Nephron progenitor cell (in vitro differentiated cells): ENCODE results near the gene ZRANB3.
A peak's percentile ranks its signal among the peaks of the same experiment; 100 is the strongest.
"Not testable (repeated sequence)": the region's sequence is repeated elsewhere in the genome, so short reads cannot be mapped to it uniquely, and the experiment has no call there.

Experiments used
- DNase-seq: peaks from one replicate; pipeline ENCODE4 v3.0.0; 2021
- H3K27ac Mint-ChIP-seq: 2 replicates; pipeline ENCODE4 v1.8.0; 2021; ENCODE audit warnings: mild to moderate bottlenecking, moderate library complexity, mixed read lengths
- H3K27me3 Mint-ChIP-seq: 2 replicates; pipeline ENCODE4 v1.8.0; 2021; ENCODE audit warnings: mild to moderate bottlenecking, low read depth, mixed read lengths; ENCODE audit not compliant: poor library complexity
- H3K36me3 Mint-ChIP-seq: 2 replicates; pipeline ENCODE4 v1.8.0; 2021; ENCODE audit warnings: low read depth, mixed read lengths
- H3K4me1 Mint-ChIP-seq: 2 replicates; pipeline ENCODE4 v1.8.0; 2021; ENCODE audit warnings: mixed read lengths
- H3K4me3 Mint-ChIP-seq: 2 replicates; pipeline ENCODE4 v1.8.0; 2021; ENCODE audit warnings: mild to moderate bottlenecking, moderate library complexity, mixed read lengths
- H3K9me3 Mint-ChIP-seq: 2 replicates; pipeline ENCODE4 v1.8.0; 2021; ENCODE audit warnings: mild to moderate bottlenecking, moderate library complexity, mixed read lengths
- TF ChIP-seq, protein P1 (sequence below): fragments of 200-600 bp; sonication (generic); IDR thresholded peaks from 2 replicates; pipeline ENCODE4 v1.5.0; 2021; ENCODE audit warnings: antibody characterized with exemption

Gene ZRANB3

GRCh38 chr2:135140606-135141005 is 390.4 kb downstream of the ZRANB3 start:
- Mint-ChIP-seq H3K36me3 (peaks cover 93% of the 10 kb centered on the region), H3K9me3 (peaks cover 41% of the 10 kb centered on the region)

DNA sequence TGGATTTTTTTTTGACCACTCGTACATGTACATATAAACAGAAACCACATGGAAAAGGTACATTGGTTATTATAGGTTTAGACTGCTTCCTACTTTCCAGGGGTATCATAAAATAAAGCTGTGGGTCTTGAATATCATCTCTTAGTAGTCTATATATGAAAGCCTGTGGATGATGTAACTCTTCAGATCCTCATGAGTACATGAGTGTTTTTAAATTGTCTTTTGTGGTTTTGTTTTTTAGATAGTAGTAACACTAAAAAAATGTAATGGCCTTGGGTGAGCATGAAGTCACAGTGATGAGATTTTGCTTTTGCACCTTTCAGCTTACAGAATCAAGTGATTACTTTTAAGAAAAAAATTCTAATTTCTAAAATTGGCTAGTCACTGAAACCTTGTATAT is 398.7 kb downstream of the ZRANB3 start:
- H3K36me3 Mint-ChIP-seq = peaks cover 66% of the 10 kb centered on the region
- DNase-seq = no peak
- no peak overlapping the region for H3K27ac Mint-ChIP-seq
- H3K4me3 Mint-ChIP-seq = no peak overlapping the region
- H3K9me3 Mint-ChIP-seq = no peaks in the 10 kb centered on the region
- no peaks in the 10 kb centered on the region for H3K4me1 Mint-ChIP-seq
- no peaks in the 10 kb centered on the region for H3K27me3 Mint-ChIP-seq
- TF ChIP-seq, protein P1, sequence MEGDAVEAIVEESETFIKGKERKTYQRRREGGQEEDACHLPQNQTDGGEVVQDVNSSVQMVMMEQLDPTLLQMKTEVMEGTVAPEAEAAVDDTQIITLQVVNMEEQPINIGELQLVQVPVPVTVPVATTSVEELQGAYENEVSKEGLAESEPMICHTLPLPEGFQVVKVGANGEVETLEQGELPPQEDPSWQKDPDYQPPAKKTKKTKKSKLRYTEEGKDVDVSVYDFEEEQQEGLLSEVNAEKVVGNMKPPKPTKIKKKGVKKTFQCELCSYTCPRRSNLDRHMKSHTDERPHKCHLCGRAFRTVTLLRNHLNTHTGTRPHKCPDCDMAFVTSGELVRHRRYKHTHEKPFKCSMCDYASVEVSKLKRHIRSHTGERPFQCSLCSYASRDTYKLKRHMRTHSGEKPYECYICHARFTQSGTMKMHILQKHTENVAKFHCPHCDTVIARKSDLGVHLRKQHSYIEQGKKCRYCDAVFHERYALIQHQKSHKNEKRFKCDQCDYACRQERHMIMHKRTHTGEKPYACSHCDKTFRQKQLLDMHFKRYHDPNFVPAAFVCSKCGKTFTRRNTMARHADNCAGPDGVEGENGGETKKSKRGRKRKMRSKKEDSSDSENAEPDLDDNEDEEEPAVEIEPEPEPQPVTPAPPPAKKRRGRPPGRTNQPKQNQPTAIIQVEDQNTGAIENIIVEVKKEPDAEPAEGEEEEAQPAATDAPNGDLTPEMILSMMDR = no peak

More at GRCh38 chr2:135140606-135141005, 390.4 kb downstream of the ZRANB3 start:
- Mint-ChIP-seq H3K27ac (no peak overlapping the region), H3K27me3 (no peaks in the 10 kb centered on the region), H3K4me3 (no peak overlapping the region), H3K4me1 (no peaks in the 10 kb centered on the region)
- TF ChIP-seq, protein P1 = no peak
- DNase-seq = no peak

GRCh38 chr2:135130751-135131150 is 400.3 kb downstream of the ZRANB3 start:
- Mint-ChIP-seq H3K27me3 (no peaks in the 10 kb centered on the region), H3K27ac (peak overlapping the region; percentile 62), H3K4me1 (no peaks in the 10 kb centered on the region), H3K36me3 (peaks cover 61% of the 10 kb centered on the region), H3K4me3 (no peak overlapping the region), H3K9me3 (no peaks in the 10 kb centered on the region)
- no peak for DNase-seq
- TF ChIP-seq, protein P1 = no peak

DNA sequence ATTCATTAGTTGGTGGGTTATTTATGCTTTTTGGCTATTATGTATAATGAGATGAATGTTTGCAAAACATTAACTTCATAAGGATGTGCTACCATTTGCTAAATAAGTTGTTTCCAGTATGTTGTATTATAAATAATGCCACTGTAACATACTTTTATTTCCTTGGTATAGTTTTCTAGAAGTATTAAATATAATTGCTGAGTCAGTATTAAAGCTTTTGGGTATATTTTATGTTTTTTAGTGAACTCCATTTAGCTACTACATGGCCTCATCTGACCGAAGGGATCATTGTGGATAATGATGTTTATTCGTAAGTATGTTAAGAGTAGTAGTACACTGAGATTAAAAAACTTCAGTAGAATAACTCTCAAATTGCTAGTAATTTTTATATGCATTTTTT is 405.1 kb downstream of the ZRANB3 start:
- H3K9me3 Mint-ChIP-seq = no peaks in the 10 kb centered on the region
- no peak overlapping the region for H3K27ac Mint-ChIP-seq
- no peak overlapping the region for H3K4me3 Mint-ChIP-seq
- no peak for DNase-seq
- peaks cover 46% of the 10 kb centered on the region for H3K36me3 Mint-ChIP-seq
- no peaks in the 10 kb centered on the region for H3K27me3 Mint-ChIP-seq
- H3K4me1 Mint-ChIP-seq = no peaks in the 10 kb centered on the region
- TF ChIP-seq, protein P1 = no peak

- Mint-ChIP-seq H3K27me3 (no peaks in the 10 kb centered on the region), H3K4me3 (no peak overlapping the region), H3K27ac (no peak overlapping the region), H3K36me3 (peaks cover 44% of the 10 kb centered on the region), H3K4me1 (no peaks in the 10 kb centered on the region), H3K9me3 (no peaks in the 10 kb centered on the region)
- TF ChIP-seq, protein P1 = no peak
- DNase-seq = no peak
Observed at GRCh38 chr2:135124924-135125886, 405.8 kb downstream of the ZRANB3 start.

DNA sequence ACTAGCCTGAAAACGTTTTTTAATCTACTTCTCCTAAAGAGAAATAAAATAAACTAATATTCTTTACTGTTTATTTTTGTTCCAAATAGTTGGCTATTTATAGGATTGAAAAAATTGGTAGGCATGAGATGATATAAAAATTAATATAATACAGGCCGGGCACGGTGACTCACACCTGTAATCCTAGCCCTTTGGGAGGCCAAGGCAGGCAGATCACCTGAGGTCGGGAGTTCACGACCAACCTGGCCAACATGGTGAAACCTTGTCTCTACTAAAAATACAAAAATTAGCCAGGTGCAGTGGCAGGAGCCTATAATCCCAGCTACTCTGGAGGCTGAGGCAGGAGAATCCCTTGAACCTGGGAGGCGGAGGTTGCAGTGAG is 409.4 kb downstream of the ZRANB3 start:
- DNase-seq, H3K27ac Mint-ChIP-seq, H3K4me1 Mint-ChIP-seq, H3K27me3 Mint-ChIP-seq, H3K9me3 Mint-ChIP-seq, H3K4me3 Mint-ChIP-seq: not testable (repeated sequence)
- H3K36me3 Mint-ChIP-seq = peaks cover 36% of the 10 kb centered on the region
